CD4-positive, alpha-beta T cell treated with Interleukin-2 at 100 ng/mL for 4 hours (primary cell): Measurements from ENCODE around the gene ABCC12.

ENCODE experiments used
- DNase-seq: peaks from one replicate; pipeline ENCODE4 v3.0.0-alpha.2; 2020; ENCODE audit warnings: low spot score

The ABCC12 gene

DNA sequence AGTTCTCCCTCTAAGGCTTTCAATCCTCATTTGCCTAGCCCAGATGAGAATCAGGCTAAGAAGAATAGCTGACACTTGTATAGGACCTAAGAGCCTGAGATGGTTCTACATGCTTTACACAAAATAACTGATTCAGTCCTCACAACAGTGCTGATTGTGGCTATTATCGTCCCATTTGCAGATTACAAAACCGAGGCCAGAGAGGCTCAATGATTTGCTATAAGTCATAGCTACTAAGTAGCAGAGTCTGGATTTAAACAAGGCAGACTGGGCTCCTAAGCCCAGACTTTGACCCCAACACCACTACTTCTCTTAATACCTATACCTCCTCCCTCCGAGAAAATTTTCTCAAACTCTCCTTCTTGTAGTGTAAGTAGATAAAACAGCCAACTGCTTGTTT lies 23.1 kb downstream of the ABCC12 start:
- no peak for DNase-seq

DNA sequence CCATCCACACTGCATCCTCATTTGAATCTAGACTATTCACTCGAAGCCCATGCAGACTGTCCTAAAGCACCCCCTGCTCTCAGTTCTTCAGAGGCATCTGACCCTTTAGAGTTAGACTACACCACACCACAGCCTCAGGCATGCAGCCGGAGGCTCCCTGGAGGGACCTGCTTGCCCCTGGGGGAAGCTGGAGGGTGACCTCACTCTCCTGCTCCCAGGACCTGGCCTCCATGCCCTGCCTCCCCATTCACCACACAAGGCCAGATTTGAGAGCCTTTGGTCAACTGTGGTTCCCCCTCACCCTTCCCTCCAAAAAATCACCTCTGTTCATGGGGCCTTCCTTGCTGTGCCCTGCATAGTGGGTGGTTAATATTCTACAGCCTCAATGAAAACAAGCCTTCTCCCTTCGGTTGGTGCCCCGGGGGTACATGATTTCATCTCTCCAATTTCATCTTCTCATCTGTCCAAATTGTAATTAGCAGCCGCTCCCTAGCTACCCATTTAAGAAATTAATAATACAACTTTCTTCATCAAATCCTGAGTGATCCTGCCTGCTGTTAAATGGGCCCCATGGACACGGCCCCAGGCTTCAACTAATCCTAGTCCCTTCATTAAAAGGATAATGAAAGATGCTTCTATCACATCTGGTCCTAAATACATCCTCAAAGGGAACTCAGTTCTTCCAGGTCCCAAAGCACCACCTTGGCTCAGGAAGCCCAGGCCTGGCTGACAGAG lies 24.4 kb downstream of the ABCC12 start:
- DNase-seq = no peak

DNA sequence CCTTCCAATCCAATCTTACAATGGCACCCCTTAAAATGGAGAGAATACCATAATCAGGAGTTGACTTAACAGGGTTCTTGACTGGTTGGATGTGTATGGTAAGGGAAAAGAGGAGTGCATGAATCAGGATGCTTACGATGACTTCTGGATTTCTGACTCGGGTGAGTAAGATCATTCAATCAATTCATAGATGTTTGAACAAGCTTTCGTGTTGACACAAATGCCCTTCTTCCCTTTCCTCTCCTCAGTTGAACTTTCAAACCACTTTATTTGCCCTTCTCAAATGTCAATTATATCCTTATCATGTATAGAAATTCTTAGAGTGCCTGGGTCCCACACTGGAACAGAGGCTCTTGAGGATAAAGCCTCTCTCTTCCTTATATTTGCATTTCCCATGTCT lies 25.9 kb downstream of the ABCC12 start:
- DNase-seq = no peak

DNA sequence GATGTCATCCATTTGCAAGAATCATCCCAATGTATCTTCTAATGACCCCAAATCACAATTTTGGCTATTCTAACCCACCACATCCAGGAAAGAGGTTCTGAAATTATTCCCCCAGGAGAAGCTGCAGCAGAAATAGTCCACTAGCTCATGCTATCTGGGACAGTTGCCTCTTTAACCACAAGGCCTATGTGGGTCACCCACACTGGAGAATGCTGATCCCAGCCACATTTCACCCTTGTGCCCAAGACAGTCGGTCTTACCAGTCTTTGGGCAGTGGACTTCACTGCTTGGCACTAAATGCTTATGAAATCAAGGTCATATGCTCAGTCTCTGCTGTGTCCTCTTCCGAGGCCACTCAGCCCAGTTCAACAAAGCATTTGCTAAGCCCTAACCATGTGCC lies 27.0 kb downstream of the ABCC12 start:
- DNase-seq = no peak

DNA sequence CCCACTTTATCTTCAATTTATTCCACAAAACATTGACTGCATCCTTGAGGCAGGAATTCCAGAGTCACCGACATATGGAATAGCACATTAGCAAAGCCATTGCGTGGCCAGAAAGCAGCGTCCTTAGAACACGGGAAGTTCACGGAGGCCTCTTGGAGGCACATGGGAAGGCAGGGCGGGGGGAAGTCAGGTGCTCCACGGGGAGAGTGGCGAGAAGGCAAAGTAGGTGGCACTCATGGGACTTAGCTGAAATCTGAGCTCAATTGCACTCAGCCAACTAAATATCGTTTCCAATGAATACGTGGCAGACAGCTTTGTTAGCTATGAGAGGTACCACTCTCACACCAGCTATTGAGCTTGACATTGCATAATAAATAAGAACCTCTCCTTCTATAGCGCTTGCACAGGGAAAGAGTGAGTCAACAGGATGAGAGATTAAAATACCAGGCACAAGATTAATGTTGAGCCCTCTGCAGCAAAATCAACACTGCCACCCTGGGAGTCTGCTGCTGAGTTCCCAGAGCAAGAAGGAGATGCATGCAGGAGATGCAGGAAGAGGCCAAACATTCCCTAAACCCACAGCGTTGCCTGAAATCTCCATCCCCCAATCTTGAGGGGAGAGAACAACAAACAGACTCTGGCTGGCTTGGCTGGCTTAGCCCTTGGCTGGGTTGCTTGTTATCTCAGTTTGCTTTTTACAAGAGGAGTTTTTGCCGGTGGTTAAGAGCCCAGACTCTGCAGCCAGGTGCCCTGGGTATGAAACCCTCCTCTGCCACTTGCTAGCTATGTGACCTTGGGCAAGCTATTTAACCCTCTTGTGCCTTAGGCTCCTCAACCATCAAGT lies 28.8 kb downstream of the ABCC12 start:
- no peak for DNase-seq

DNA sequence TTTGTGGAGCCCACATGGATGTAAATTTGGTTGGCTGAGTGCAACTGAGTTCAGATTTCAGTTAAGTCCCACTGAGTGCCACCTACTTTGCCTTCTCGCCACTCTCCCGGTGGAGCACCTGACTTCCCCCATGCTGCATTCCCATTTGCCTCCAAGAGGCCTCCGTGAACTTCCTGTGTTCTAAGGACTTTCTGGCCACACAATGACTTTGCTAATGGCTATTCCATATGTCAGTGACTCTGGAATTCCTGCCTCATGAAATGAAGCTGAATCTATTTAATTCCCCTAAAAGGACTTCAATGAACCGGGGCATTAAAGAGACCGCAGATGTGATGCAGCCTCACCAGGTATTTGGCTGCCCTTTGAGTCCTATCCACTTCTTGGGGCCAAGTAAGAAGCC lies 29.9 kb downstream of the ABCC12 start:
- no peak for DNase-seq

DNA sequence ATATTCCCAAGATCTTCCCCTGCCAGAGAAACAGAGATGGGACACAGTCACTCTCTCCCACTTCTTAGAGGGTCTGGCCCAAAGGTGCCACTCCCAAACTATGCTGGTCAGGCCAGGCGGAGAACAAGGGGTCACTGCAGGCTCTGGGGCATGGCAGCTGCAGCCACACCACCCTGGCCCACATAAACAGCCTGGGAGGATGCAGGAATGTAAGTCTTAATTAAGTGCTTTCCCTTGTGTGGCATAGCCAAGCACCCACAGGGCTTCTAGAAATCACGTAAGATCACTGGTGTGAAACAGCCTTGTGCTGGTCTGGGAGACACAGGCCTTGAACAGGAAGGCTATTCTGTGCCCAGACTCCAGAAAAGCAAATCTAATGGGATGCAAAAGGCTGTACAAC lies 31.5 kb downstream of the ABCC12 start:
- no peak for DNase-seq

DNA sequence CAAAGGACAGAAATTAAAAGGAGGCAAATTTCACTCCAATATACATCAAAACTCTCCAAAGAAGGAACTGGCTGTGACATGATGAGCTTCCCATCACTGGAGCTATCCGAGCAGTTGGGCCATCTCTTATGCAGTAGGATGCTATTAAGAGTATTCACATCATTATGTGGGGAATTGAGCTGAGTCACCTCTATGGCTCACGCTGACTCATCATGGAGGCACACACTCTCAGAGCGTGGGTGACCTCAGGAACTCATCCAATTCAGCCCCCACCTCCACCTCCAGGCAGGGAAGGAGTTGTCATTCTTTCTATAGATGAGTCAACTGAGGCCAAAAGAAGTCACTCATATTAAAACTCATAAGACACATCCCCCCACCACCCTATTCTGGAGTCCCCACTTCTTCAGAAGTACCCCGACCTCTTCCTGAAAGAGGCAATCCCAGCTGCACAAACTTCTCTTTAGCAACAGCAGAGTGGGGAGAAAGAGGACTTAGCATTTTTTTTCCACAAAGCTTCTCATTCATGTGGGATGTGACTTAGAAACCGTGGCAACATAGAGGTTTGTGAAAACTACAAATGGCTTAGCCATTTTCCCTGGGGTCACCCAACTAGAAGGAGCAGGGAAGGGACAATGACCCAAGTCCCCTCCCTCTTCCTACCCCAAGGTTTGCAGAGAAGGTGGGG lies 32.5 kb downstream of the ABCC12 start:
- no peak for DNase-seq

DNA sequence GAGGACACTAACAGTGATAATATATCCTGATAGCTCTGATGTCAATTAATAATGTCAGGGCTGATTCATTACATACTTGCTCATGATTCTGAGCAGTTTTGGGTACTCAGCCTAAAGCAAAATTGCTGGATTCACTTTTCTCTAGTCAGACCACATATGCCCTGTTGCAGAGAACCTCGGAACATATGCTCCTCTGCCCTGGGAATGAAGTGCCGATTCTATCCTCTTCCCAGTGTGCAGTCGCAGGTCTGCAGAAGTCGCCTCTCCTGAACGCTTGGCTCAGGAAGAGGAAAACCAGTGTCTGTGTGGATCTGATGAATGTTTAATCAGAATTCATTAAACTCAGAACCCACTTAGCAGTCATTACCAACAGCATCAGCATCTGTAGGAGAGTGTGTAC lies 34.5 kb downstream of the ABCC12 start:
- DNase-seq = no peak

DNA sequence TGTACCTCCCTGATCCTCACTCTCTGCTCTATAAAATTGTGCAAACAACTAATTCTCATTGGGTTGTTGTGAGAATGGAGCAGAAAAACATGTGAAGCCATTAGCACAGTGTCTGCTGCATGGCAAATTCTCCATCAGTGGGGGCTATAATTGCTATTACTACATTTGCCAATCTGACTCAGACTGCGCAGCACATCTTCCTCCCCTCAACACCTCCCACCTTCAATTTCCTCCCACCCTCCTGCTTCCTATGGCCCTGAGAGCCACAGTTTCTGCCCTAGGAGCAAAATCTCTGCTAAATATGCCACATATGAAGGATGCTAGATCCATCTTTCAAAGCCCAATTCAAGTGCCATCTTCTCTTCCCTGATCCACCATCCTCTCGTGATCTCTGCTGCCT lies 37.0 kb downstream of the ABCC12 start:
- DNase-seq = no peak

DNA sequence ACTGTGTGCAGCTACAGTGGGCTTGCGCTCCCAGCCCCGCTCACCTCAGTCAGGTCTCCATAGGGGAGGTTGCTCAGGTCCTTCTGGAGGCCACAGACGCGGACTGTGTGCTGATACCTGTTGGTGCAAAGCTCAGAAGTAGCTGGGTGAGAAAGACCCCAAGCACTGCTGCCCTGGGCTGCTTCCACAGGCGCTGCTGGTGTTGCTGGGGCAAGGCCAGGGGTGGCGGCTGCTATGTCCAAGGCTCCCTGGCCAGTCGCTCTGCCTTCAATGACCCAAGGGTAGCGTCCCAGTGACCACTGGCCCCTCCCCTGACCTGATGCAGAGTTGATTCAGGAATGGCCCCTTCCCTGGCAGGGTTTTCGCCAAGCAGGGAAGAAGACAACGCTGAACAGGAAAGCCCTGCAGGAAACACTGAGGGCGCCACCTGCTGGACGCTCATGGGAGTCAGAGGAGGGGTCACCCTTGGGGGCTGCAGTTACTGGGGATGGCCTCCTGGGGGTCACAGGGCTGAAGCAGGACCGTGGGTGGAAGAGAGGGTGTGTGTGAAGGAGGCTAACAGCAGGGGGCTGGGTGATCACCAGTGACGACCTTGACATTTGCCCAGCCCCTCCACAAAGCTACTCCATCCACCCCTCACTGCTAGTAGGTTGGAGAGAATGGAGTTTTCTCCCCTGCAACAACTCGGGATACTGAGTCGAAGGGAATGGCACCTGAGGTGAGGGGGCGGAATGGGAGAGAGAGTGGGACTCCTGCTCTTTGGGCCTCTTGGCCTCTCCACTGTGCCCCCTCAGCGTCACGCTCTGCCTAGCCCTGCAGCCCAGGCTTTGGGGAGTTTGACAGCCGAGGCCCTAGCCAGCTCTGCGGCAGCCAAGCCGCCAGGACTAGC lies 38.3 kb downstream of the ABCC12 start:
- DNase-seq = peak; percentile 31

DNA sequence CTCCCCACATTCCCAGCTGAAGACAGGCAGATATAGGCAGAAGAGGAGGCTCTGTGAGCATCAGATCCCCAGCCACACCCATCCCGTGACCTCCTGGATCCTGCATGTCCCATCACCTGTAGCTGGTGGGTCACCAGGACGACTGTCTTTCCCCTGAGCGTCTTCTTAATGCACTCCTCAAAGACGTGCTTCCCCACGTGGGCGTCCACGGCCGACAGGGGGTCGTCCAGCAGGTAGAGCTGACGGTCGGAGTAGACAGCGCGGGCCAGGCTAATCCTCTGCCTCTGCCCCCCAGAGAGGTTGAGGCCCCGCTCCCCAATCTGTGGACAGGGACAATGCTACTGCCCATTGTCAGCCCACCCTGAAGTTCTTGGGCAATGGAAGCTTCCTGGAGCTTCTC lies 40.5 kb downstream of the ABCC12 start:
- no peak for DNase-seq

DNA sequence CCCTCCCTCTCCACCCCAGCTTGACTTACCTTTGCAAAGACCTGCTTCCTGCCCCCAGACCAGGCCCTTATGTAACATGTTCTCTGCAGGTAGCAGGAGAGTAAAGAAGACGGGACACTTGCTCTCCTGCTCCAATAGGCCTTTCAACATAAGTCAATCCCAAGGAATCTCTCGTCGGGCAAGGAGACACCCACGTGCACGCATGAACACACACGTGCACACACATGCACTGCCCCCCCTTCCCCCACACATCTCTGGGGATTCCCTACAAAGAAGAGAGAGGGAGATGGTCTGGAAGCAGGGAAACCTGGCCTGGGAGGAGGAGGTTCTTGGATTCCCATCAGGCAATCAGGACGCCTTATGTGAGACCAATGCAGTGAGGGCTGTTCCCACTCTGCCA lies 41.4 kb downstream of the ABCC12 start:
- no peak for DNase-seq

DNA sequence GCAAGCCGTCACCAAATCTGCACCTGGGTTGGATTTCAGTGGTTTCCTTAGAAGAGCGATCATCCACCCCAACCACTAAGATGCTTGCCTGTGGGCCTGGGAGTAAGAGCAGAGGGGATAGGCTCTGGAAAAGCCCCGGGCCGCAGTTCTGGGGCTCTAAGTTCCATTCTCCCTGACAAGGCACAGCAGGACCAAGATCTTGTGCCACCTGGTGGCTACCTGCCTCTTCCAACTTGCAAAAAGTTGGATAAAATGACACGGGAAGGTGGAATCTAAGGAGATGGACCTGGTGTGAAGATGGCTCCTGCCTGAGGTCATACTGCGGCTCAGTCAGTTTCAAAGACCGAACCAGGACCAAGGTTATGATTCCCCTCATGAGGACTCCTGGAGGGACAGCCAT lies 42.3 kb downstream of the ABCC12 start:
- DNase-seq = no peak

DNA sequence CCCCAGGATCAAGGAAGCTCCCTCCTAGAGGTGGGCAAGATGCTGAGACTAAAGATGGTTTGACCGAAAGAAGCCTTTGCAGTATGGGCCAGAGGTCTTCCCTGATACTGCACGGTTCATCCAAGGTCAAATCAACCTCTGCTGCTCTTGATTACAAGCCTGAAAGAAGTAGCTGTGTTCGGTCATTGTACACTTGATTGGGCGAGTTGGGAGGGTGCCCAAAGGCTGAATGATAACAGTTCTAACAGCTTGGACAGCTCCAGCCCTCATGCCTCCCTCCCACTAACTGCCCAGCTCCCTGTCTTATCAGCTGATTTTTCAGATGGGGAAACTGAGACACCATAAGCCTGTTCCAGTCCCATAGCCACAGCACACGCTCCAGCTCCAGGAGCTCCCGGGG lies 42.8 kb downstream of the ABCC12 start:
- no peak for DNase-seq

DNA sequence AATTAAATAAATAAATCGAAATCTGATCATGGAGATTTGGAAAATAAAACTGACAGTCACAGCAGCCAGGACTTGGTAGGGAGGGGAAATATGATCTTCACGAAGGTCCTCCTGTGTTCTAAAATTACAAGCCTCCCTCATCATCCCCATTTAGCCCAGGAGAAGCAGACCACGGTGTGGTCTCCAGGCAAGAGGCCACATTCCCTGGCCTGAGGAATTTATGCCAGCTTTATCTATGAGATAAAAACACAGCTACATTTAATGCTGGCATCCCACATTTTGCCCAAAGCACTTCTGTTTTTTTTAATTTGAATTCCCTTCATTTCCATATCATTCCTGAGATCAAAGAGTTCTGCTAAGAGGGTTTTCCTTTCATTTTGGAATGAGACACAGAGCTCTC lies 43.2 kb downstream of the ABCC12 start:
- DNase-seq = no peak

DNA sequence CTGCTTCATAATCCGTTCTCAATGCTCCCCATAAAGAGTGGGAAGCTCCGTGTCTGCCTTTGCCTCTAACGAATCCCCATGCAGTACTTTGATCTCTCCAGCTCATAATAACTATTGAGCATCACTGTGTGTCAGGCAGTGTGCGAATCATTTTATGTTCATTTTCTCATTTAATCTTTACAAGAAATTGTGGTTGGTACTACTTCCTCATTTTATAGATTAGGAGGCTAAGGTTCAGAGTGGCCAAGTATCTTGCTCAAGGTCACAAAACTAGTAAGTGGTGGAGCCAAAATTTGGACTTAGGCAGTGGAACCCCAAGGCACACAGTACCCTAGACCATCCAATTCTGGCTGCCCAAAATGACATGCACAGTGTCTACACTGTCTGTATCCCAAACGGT lies 44.8 kb downstream of the ABCC12 start:
- DNase-seq = no peak

DNA sequence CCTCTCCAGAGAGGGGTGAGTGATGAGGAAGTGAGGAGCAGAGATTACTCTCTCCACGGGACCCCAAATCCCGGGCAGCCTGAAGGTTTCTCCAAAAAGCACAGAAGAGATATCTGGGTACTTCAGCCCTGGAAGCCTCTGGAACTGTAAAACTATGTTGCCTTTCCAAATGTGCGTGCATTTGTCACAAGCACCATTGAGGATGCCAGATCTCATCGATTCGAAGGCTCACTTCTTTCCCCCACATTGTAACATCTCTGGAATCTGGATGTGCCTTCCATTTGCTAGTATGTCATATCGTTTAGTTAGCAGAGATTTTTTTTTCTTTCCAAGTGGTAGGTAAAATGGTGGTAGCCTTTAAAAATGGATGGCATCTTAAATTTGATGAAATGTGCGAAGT lies 45.8 kb downstream of the ABCC12 start:
- no peak for DNase-seq

DNA sequence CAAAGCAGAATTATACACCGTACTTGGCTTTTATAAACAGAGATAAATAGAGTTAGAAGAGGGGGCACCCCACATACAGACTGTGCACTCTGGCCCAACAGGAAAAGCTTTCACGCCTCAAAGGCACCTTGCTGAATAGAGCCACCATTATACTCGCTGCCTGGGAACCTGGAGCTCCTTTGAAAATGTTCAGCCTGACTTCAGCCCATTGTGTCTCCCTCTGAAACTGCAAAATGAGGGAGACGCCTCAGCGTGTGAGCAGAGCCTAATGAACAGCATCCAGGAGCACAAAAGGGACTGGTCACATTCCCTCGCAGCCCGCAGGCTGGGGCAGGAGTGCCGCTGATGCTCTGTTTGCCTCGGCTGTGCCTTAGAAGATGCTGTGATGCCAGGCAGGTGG lies 46.3 kb downstream of the ABCC12 start:
- DNase-seq = no peak

DNA sequence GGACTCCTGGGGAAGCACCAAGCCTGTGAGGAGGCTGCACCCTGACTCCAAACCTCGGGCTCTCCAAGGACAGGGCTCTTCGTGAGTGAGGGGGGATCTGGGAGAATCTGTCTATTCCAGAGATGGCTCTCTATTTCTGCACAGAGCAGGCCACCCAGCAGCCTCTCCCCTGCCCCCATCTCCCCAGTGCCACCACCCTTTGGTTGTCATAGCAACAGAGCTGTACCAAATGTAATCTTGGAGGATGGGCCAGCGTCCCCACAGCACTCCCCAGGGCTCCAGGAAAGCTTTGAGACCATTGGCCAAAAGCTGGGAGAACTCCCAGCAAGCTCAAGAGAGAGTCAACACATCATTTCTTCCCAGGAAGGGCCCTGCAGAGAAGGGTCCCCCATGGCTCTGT lies 49.3 kb downstream of the ABCC12 start:
- DNase-seq = no peak
